SK-N-SH treated with all-trans-retinoic acid at 6 μM for 48 hours (cell line): ENCODE results near the gene LRP5.

ENCODE experiments used
- ATAC-seq: fragments of 200-7000 bp; cut with Tn5 transposase; 3 replicates; pipeline ENCODE4 v1.9.1; 2020; ENCODE audit warnings: mild to moderate bottlenecking, moderate library complexity
- ARNTL ChIP-seq: fragments of 450-650 bp; formaldehyde crosslinking; IDR thresholded peaks from 2 replicates; pipeline ENCODE4 v1.5.0; 2020; ENCODE audit warnings: low read depth, mild to moderate bottlenecking, moderate library complexity, borderline replicate concordance
- BACH2 ChIP-seq: fragments of 250-450 bp; sonication (Bioruptor Pico); IDR thresholded peaks from 2 replicates; pipeline ENCODE4 v1.9.0; 2021; ENCODE audit warnings: mild to moderate bottlenecking, borderline replicate concordance
- CREB5 ChIP-seq: fragments of 250-450 bp; sonication (Bioruptor Pico); IDR thresholded peaks from 2 replicates; pipeline ENCODE4 v1.5.1; 2020; ENCODE audit warnings: low read depth, mild to moderate bottlenecking, moderate library complexity
- CSDC2 ChIP-seq: fragments of 250-450 bp; sonication (Bioruptor Pico); IDR thresholded peaks from 2 replicates; pipeline ENCODE4 v1.5.0; 2020; ENCODE audit warnings: mild to moderate bottlenecking, moderate library complexity
- CSRNP3 ChIP-seq: fragments of 250-450 bp; sonication (Bioruptor Pico); IDR thresholded peaks from 2 replicates; pipeline ENCODE4 v1.5.1; 2021; ENCODE audit warnings: mild to moderate bottlenecking, moderate library complexity
- ESRRG ChIP-seq: fragments of 250-450 bp; sonication (Bioruptor Pico); IDR thresholded peaks from 2 replicates; pipeline ENCODE4 v1.6.1; 2021; ENCODE audit warnings: mild to moderate bottlenecking
- ISL1 ChIP-seq: fragments of 250-450 bp; sonication (Bioruptor Pico); IDR thresholded peaks from 2 replicates; pipeline ENCODE4 v2.1.2; 2022; ENCODE audit warnings: mild to moderate bottlenecking, moderate library complexity
- PATZ1 ChIP-seq: fragments of 250-450 bp; sonication (Bioruptor Pico); IDR thresholded peaks from 2 replicates; pipeline ENCODE4 v1.8.0; 2020; ENCODE audit warnings: mild to moderate bottlenecking, moderate library complexity, borderline replicate concordance
- PPARA ChIP-seq: fragments of 250-450 bp; sonication (Bioruptor Pico); IDR thresholded peaks from 2 replicates; pipeline ENCODE4 v1.5.0; 2020; ENCODE audit warnings: mild to moderate bottlenecking, borderline replicate concordance
- RARB ChIP-seq: fragments of 250-450 bp; sonication (Bioruptor Pico); IDR thresholded peaks from 2 replicates; pipeline ENCODE4 v1.8.0; 2021; ENCODE audit warnings: mild to moderate bottlenecking, moderate library complexity
- SNAI2 ChIP-seq: fragments of 250-450 bp; sonication (Bioruptor Pico); IDR thresholded peaks from 2 replicates; pipeline ENCODE4 v1.5.0; 2020; ENCODE audit warnings: mild to moderate bottlenecking, moderate library complexity
- TCF4 ChIP-seq: fragments of 250-450 bp; sonication (Bioruptor Pico); IDR thresholded peaks from 2 replicates; pipeline ENCODE4 v1.8.0; 2021; ENCODE audit warnings: mild to moderate bottlenecking, moderate library complexity, borderline replicate concordance
- TOX ChIP-seq: fragments of 250-450 bp; sonication (Bioruptor Pico); IDR thresholded peaks from 2 replicates; pipeline ENCODE4 v1.8.0; 2021; ENCODE audit warnings: mild to moderate bottlenecking, moderate library complexity, borderline replicate concordance
- ZC3H10 ChIP-seq: fragments of 250-450 bp; sonication (Bioruptor Pico); IDR thresholded peaks from 2 replicates; pipeline ENCODE4 v1.5.1; 2021; ENCODE audit warnings: mild to moderate bottlenecking, moderate library complexity
- ZFP3 ChIP-seq: fragments of 250-450 bp; sonication (Bioruptor Pico); IDR thresholded peaks from 2 replicates; pipeline ENCODE4 v1.5.0; 2020; ENCODE audit warnings: mild to moderate bottlenecking, moderate library complexity
- ZFP30 ChIP-seq: fragments of 450-650 bp; formaldehyde crosslinking; IDR thresholded peaks from 2 replicates; pipeline ENCODE4 v1.5.0; 2022; ENCODE audit warnings: mild to moderate bottlenecking, moderate library complexity
- ZNF565 ChIP-seq: fragments of 450-650 bp; formaldehyde crosslinking; conservative IDR thresholded peaks from 2 replicates; pipeline ENCODE4 v1.5.0; 2020; ENCODE audit warnings: low read depth, mild to moderate bottlenecking, moderate library complexity
- ZNF70 ChIP-seq: fragments of 450-650 bp; formaldehyde crosslinking; IDR thresholded peaks from 2 replicates; pipeline ENCODE4 v1.5.0; 2020; ENCODE audit warnings: mild to moderate bottlenecking, moderate library complexity
- TF ChIP-seq, protein P1 (sequence below): fragments of 250-450 bp; sonication (Bioruptor Pico); IDR thresholded peaks from 2 replicates; pipeline ENCODE4 v1.5.0; 2020; ENCODE audit warnings: mild to moderate bottlenecking, moderate library complexity
- TF ChIP-seq, protein P2 (sequence below): fragments of 250-450 bp; sonication (Bioruptor Pico); IDR thresholded peaks from 2 replicates; pipeline ENCODE4 v1.8.0; 2021; ENCODE audit warnings: low read depth, mild to moderate bottlenecking, moderate library complexity, borderline replicate concordance

The LRP5 gene

GRCh38 chr11:68351450-68352275 lies 39.3 kb downstream of the LRP5 start:
- no peak for TF ChIP-seq TCF4
- TF ChIP-seq PPARA (CRISPR knock-in tag), result no peak
- no peak for TF ChIP-seq PATZ1 (CRISPR knock-in tag)
- TF ChIP-seq RARB (CRISPR knock-in tag), result no peak
- no peak for TF ChIP-seq ZNF565 (CRISPR knock-in tag)
- no peak for TF ChIP-seq ISL1 (CRISPR knock-in tag)
- TF ChIP-seq ZFP3 (CRISPR knock-in tag), result no peak
- no peak for TF ChIP-seq CSDC2 (CRISPR knock-in tag)
- TF ChIP-seq SNAI2, result no peak
- TF ChIP-seq BACH2 (CRISPR knock-in tag), result no peak
- TF ChIP-seq, protein P1, sequence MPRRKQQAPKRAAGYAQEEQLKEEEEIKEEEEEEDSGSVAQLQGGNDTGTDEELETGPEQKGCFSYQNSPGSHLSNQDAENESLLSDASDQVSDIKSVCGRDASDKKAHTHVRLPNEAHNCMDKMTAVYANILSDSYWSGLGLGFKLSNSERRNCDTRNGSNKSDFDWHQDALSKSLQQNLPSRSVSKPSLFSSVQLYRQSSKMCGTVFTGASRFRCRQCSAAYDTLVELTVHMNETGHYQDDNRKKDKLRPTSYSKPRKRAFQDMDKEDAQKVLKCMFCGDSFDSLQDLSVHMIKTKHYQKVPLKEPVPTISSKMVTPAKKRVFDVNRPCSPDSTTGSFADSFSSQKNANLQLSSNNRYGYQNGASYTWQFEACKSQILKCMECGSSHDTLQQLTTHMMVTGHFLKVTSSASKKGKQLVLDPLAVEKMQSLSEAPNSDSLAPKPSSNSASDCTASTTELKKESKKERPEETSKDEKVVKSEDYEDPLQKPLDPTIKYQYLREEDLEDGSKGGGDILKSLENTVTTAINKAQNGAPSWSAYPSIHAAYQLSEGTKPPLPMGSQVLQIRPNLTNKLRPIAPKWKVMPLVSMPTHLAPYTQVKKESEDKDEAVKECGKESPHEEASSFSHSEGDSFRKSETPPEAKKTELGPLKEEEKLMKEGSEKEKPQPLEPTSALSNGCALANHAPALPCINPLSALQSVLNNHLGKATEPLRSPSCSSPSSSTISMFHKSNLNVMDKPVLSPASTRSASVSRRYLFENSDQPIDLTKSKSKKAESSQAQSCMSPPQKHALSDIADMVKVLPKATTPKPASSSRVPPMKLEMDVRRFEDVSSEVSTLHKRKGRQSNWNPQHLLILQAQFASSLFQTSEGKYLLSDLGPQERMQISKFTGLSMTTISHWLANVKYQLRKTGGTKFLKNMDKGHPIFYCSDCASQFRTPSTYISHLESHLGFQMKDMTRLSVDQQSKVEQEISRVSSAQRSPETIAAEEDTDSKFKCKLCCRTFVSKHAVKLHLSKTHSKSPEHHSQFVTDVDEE (CRISPR knock-in tag), result no peak
- TF ChIP-seq TOX (CRISPR knock-in tag), result no peak
- no peak for TF ChIP-seq ZFP30 (CRISPR knock-in tag)
- no peak for TF ChIP-seq CSRNP3
- TF ChIP-seq ARNTL (CRISPR knock-in tag), result no peak
- no peak for ATAC-seq

DNA sequence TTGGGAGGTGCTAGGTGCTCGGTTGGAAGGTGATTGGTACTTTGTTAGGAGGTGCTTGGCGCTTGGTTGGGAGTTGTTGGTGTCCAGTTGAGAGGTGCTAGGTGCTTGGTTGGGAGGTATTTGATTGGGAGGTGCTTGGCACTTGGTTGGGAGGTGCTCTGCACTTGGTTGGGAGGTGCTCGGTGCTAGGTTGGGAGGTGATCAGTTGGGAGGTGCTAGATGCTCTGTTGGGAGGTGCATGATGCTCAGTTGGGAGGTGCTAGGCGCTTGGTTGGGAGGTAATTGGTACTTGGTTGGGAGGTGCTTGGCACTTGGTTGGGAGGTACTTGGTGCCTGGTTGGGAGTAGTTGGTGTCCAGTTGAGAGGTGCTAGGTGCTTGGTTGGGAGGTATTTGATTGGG lies 40.2 kb downstream of the LRP5 start:
- ATAC-seq, result no peak
- TF ChIP-seq TOX (CRISPR knock-in tag), result no peak

DNA sequence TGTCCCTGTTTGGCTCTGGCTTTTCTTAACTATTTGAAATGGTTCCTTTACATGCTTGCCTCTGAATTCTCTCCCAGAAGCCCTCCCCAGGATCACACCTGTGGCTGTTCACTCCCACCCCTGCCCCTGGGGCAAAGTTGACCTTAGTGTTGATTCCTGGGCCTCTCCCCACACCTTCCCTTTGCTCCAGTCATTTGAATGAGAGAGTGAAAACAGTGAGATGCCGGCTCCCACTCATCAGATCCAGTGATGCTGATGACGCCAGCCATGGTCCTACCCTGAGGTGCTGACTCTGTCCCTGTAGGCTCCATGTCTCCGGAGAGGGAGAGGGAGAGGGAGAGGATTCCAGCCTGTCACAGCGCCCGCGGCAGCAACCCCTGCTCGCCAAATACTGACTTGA lies 40.7 kb downstream of the LRP5 start:
- ATAC-seq, result no peak
- TF ChIP-seq ISL1 (CRISPR knock-in tag) (no peak), ESRRG (no peak), ZNF70 (CRISPR knock-in tag) (no peak), ZC3H10 (CRISPR knock-in tag) (no peak)

- TF ChIP-seq RARB (CRISPR knock-in tag) (no peak), ZNF565 (CRISPR knock-in tag) (no peak), TCF4 (no peak), CREB5 (CRISPR knock-in tag) (no peak), ZFP3 (CRISPR knock-in tag) (no peak), BACH2 (CRISPR knock-in tag) (no peak), ARNTL (CRISPR knock-in tag) (no peak), PATZ1 (CRISPR knock-in tag) (no peak), ZFP30 (CRISPR knock-in tag) (no peak)
- TF ChIP-seq, protein P2, sequence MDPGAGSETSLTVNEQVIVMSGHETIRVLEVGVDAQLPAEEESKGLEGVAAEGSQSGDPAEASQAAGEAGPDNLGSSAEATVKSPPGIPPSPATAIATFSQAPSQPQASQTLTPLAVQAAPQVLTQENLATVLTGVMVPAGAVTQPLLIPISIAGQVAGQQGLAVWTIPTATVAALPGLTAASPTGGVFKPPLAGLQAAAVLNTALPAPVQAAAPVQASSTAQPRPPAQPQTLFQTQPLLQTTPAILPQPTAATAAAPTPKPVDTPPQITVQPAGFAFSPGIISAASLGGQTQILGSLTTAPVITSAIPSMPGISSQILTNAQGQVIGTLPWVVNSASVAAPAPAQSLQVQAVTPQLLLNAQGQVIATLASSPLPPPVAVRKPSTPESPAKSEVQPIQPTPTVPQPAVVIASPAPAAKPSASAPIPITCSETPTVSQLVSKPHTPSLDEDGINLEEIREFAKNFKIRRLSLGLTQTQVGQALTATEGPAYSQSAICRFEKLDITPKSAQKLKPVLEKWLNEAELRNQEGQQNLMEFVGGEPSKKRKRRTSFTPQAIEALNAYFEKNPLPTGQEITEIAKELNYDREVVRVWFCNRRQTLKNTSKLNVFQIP (CRISPR knock-in tag), result no peak
- TF ChIP-seq, protein P1 (CRISPR knock-in tag), result no peak
- TF ChIP-seq, all 23 proteins: peak for 0
Observed at GRCh38 chr11:68353669-68354068, 41.3 kb downstream of the LRP5 start.

More at GRCh38 chr11:68353669-68354068, 41.3 kb downstream of the LRP5 start:
- ATAC-seq, result peak; percentile 31
